GM18909 (cell line): ENCODE results near the gene INTS6L.

ENCODE experiments used
- ATAC-seq: cut with Tn5 transposase; IDR thresholded peaks from one replicate; pipeline ENCODE4 v1.9.1; 2021; ENCODE audit warnings: mild to moderate bottlenecking; ENCODE audit not compliant: unreplicated experiment, poor library complexity

Gene INTS6L

GRCh38 chrX:135521405-135522131, 1.1 kb downstream of the INTS6L start:
- ATAC-seq, result peak; percentile 68

- no peak for ATAC-seq
Measured at GRCh38 chrX:135522132-135522530, 1.7 kb downstream of the INTS6L start.

DNA sequence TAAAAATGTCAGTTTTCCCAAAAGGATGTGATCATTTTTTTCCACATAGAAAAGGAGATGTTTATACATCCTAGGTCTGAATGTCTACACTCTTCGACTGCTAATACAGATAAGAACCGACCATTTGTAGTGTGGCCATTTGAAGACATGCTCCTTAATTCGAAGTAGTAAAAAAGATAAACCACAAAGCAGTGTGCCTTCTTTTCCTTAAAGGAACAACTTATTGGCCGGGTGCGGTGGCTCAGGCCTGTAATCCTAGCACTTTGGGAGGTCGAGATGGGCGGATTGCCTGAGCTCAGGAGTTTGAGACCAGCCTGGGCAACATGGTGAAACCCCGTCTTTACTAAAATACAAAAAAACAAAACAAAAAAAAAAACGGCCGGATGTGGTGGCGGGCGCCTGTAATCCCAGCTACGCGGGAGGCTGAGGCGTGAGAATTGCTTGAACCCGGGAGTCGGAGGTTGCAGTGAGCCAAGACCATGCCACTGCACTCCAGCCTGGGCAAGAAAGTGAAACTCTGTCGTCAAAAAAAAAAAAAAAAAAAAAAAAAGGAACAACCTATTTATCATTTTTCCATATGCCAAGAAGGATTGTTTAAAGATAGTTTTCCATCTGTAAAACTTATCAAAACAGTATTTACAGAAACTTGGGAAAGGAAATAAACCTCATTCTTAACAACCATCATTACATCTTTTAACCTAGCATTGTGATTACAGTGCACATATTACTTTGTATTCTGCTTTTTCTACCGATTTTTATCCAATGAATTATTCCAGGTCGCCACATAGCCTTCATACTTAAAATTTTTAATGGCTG, 2.6 kb downstream of the INTS6L start:
- no peak for ATAC-seq

- ATAC-seq, result no peak
Measured at GRCh38 chrX:135528254-135528653, 7.8 kb downstream of the INTS6L start.

GRCh38 chrX:135528756-135529155, 8.3 kb downstream of the INTS6L start:
- no peak for ATAC-seq

DNA sequence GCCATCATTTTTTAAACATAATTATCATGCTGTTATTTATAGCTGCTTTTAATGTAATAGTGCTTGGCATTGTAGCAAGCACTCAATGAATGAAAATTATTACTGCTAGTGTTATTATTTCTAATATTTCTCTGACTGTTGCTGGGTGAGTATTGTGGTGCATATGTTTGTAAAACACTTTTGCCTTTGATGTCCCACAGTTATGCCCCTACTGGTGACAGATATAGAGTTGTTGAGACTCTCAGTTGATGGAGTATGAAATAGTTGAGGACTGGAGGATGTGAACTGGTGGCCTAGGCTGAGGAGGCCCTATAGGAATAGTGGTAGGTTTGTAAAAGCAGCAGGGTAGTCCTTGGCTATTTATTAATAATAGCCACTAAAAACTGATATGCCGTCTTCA, 9.6 kb downstream of the INTS6L start:
- no peak for ATAC-seq

DNA sequence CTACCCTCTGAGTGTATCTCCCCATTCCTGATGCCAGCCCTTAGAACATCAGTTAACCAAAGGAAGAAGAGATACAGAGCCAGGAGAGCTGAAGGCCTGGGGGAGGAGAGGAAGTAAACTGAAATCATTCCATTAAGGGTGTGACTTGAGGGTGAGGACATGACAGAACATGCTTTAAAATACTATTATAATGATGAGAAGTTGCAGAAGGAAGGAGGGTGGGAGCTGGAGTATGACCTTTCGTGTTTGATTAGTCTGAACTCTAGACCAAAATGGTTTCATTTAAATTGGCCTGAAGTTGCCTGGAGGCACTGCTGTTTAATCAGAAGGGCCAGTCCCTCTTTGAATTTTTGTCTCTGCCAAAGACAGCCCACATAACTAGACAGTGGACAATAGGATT, 11.4 kb downstream of the INTS6L start:
- no peak for ATAC-seq

DNA sequence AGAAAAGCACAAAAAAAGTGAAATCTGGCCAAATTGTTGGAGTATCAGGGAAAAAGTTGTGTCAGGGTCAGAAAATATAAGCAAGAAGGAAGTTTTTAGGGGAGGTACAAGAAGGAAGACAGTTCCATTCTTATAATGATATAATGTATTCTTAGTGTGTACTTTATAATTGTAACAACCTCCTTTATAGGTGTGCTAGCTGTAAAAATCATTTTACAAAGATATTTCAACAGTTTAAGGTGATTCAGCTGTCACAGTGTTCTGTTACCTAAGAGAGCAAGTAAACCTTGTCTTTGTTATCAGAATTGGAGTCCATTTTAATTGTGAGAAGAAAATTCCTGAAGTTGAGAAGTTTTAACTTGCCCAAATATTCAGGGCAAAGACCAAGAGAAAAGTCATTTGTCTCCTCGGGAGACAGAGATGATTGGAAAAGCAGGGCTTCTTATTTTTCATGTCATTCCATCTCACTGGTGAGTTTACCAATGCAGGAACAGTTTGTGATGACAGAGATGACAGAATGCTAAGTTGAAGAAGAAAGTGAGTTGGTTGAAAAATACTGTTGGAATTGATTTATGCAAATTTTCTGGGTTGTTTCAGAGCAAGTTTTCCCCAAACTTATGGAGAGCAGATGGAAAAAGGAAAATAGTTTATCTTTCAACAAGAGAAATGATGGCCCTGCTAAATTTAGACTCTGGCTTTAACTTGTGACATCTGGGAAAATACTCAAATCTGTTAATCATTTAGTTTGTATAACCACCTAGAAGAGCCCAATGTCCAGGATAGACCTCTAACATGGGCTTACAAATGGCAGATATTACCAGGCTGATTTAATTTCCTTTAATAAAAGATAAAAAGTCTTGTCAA, 14.8 kb downstream of the INTS6L start:
- no peak for ATAC-seq

- peak; percentile 77 for ATAC-seq
Measured at GRCh38 chrX:135536877-135537276, 16.4 kb downstream of the INTS6L start.

- ATAC-seq, result no peak
Measured at GRCh38 chrX:135541351-135541750, 20.9 kb downstream of the INTS6L start.

DNA sequence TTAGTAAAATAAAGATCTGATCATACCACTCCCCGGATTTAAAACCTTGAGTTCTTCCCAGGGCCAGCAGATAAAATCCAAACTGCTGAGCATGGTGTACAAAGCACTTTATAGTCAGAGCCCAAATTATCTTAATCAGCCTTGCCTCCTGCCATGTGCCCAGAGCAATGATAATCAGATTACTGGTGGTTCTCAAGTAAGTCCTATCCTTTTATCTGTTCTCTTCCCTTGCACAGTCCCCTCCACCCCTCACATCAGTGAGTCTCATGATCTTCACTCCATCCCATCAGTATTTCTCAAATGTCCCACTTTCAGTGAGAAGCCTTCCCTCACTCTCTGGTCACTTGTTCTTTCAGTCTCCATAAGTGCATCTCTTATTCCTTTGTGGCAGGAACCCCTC, 22.7 kb downstream of the INTS6L start:
- ATAC-seq, result no peak

DNA sequence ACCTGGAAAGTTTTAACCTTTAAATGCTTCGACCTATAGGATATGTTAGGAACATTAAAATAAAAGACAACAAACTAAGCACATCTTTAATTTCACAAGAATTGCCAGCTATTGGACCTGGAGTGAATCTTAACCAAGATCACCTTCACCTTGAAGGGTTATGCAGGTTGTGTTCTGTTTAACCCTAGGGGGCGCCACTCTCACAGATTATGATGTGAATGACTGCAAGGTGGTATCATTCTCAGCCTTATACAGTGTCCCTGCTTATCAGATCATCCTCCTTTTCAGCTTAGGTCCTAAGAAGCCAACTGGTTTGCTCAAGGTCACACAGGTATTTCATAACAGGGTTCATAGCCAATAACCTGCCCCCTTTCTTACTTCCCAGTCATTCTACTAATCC, 23.5 kb downstream of the INTS6L start:
- peak; percentile 45 for ATAC-seq

- peak; percentile 67 for ATAC-seq
Measured at GRCh38 chrX:135544338-135544948, 24.0 kb downstream of the INTS6L start.

DNA sequence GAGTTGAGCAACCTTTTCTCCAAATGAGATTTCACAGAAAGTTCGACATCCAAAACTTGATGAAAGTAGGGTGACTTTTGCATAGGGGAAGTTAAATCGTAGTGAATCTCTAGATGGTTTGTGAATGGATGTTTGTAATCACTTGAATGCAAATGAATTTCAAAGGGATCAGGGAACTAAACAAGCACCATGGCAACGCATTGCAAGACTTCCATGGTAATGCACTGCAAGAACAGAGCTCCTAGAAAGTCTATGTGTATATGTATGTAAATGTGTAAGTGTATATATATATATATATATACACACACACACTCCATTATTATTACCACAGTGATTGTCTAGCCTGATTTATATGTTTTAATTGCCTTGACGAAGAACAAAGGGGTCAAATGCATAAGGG, 27.3 kb downstream of the INTS6L start:
- no peak for ATAC-seq

DNA sequence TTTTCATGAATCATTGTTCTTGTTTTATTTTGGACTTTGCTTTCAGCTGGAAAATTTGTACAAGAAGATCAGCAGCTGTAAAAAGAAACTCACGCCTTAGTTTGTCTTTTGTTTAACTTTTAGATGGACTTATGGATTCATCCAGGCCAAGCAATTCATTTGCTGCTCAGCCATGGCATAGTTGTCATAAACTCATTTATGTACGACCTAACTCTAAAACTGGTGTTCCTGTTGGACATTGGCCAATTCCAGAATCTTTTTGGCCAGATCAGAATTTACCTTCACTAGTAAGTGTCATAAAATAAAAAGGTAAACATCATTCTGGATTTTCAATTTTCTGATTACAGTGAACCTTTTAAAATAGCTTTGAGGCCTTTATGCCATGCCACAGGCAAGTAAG, 29.1 kb downstream of the INTS6L start:
- ATAC-seq, result no peak

GRCh38 chrX:135556055-135556454, 35.6 kb downstream of the INTS6L start:
- ATAC-seq, result peak; percentile 71

GRCh38 chrX:135557344-135557743, 36.9 kb downstream of the INTS6L start:
- ATAC-seq, result no peak

DNA sequence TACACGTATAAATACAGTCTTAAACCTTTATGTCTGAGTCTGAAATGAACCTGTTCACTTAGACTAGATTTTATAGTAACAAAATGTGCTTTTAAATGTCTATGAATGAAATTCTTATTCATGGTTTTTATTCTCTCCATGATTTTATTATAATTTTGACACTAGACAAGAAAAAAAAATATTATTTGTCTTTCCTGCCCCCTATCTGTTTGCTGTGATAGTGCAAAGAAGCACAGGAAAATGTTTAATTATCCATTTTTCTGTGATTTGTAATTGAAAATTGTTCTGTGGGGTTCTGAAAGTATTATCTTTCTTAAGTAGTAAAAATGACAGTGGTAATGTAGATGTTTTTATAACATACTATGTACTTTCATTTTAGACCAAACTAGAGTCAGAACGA, 52.0 kb downstream of the INTS6L start:
- ATAC-seq, result no peak

- no peak for ATAC-seq
Measured at GRCh38 chrX:135581496-135581895, 61.0 kb downstream of the INTS6L start.

GRCh38 chrX:135585153-135585552, 64.7 kb downstream of the INTS6L start:
- ATAC-seq, result no peak
